ENCODE measurements around the gene VSIG4. TPM values are rescaled to one million over a fixed set of nuclear protein-coding genes. Genes with fewer than 3 reads are reported as not detected.

The VSIG4 gene
- total and polyA plus RNA-seq, 9 donors = 11.8 to 18.9 (median 14.7) TPM

- WGBS (ENCODE audit: insufficient coverage) = no CpG with 5 or more reads among the region's 2 CpGs
- no peaks in the 10 kb centered on the region for H3K4me1 ChIP-seq (ENCODE audit: control insufficient read depth, insufficient read depth, low read length)
- no peak overlapping the region for H3K27ac ChIP-seq (ENCODE audit: low read length)
- no peak overlapping the region for H3K4me3 ChIP-seq (ENCODE audit: low read length)
- H3K9me3 ChIP-seq (replicated peaks; ENCODE audit: control insufficient read depth, low read depth, low read length) = no peaks in the 10 kb centered on the region
- H3K36me3 ChIP-seq (ENCODE audit: control insufficient read depth, insufficient read depth, low read length) = no peaks in the 10 kb centered on the region
- peaks cover 3% of the 10 kb centered on the region for H3K27me3 ChIP-seq (ENCODE audit: control insufficient read depth, insufficient read depth, low read length)
- no peak for DNase-seq
These were observed 10.9 kb downstream of the VSIG4 start for GRCh38 chrX:66028936-66029335.

- Histone ChIP-seq H3K9me3 (replicated peaks; ENCODE audit: control insufficient read depth, low read depth, low read length) (no peaks in the 10 kb centered on the region), H3K36me3 (ENCODE audit: control insufficient read depth, insufficient read depth, low read length) (no peaks in the 10 kb centered on the region), H3K27ac (ENCODE audit: low read length) (no peak overlapping the region), H3K27me3 (ENCODE audit: control insufficient read depth, insufficient read depth, low read length) (peaks cover 5% of the 10 kb centered on the region), H3K4me3 (ENCODE audit: low read length) (no peak overlapping the region), H3K4me1 (ENCODE audit: control insufficient read depth, insufficient read depth, low read length) (no peaks in the 10 kb centered on the region)
- DNase-seq = no peak
- WGBS (ENCODE audit: insufficient coverage) = 67% methylated on average over 1 of the region's 2 CpGs
These were observed 15.3 kb downstream of the VSIG4 start for GRCh38 chrX:66024570-66024969.

- Histone ChIP-seq H3K4me3 (ENCODE audit: low read length) (no peak overlapping the region), H3K27ac (ENCODE audit: low read length) (no peak overlapping the region), H3K27me3 (ENCODE audit: control insufficient read depth, insufficient read depth, low read length) (peaks cover 5% of the 10 kb centered on the region), H3K36me3 (ENCODE audit: control insufficient read depth, insufficient read depth, low read length) (no peaks in the 10 kb centered on the region), H3K9me3 (replicated peaks; ENCODE audit: control insufficient read depth, low read depth, low read length) (no peaks in the 10 kb centered on the region), H3K4me1 (ENCODE audit: control insufficient read depth, insufficient read depth, low read length) (no peaks in the 10 kb centered on the region)
- no peak for DNase-seq
- no CpG with 5 or more reads among the region's 1 CpG for WGBS (ENCODE audit: insufficient coverage)
These were observed 15.8 kb downstream of the VSIG4 start for GRCh38 chrX:66024092-66024467.

DNA sequence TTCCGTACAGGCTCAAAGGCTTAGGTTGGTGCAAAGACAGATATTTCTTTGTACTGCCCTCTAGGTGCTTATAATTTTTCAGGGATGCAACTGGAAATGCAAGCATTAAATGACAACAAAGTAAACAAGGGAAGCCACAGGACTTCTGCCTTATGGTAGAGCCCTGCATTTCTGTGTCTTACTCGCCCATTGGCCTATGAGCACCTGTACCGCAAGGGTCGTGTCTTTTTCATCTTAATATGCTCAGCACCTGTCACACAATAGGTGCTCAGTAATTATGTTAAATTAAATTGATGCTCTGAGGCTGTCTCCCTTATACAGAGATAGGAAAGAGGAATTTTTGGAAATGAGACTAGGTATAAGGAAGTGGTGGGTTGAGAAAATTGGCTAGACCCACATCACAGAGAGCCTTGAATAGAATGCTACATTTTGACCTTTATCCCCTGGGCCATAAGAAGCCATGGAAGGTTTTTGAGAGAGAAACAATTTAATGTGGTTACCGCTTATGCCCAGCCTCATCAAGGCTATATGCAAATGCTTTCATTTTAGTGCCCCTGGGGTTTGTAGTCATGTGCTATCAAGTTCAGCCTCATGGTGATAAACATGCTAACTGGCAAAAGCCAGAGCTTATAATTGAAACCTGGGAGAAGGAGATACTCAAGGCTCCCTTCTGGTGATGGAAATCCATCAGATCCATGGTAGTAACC is 16.3 kb downstream of the VSIG4 start:
- Histone ChIP-seq H3K4me1 (ENCODE audit: control insufficient read depth, insufficient read depth, low read length) (no peaks in the 10 kb centered on the region), H3K9me3 (replicated peaks; ENCODE audit: control insufficient read depth, low read depth, low read length) (no peaks in the 10 kb centered on the region), H3K36me3 (ENCODE audit: control insufficient read depth, insufficient read depth, low read length) (no peaks in the 10 kb centered on the region), H3K4me3 (ENCODE audit: low read length) (no peak overlapping the region), H3K27ac (ENCODE audit: low read length) (no peak overlapping the region), H3K27me3 (ENCODE audit: control insufficient read depth, insufficient read depth, low read length) (peaks cover 2% of the 10 kb centered on the region)
- 40% methylated on average over 1 of the region's 5 CpGs for WGBS (ENCODE audit: insufficient coverage)
- no peak for DNase-seq

GRCh38 chrX:66022632-66023384 is 17.1 kb downstream of the VSIG4 start:
- Histone ChIP-seq H3K36me3 (ENCODE audit: control insufficient read depth, insufficient read depth, low read length) (no peaks in the 10 kb centered on the region), H3K4me3 (ENCODE audit: low read length) (no peak overlapping the region), H3K9me3 (replicated peaks; ENCODE audit: control insufficient read depth, low read depth, low read length) (no peaks in the 10 kb centered on the region), H3K4me1 (ENCODE audit: control insufficient read depth, insufficient read depth, low read length) (no peaks in the 10 kb centered on the region), H3K27ac (ENCODE audit: low read length) (no peak overlapping the region), H3K27me3 (ENCODE audit: control insufficient read depth, insufficient read depth, low read length) (peaks cover 2% of the 10 kb centered on the region)
- no peak for DNase-seq
- 29% methylated on average over 1 of the region's 5 CpGs for WGBS (ENCODE audit: insufficient coverage)

DNA sequence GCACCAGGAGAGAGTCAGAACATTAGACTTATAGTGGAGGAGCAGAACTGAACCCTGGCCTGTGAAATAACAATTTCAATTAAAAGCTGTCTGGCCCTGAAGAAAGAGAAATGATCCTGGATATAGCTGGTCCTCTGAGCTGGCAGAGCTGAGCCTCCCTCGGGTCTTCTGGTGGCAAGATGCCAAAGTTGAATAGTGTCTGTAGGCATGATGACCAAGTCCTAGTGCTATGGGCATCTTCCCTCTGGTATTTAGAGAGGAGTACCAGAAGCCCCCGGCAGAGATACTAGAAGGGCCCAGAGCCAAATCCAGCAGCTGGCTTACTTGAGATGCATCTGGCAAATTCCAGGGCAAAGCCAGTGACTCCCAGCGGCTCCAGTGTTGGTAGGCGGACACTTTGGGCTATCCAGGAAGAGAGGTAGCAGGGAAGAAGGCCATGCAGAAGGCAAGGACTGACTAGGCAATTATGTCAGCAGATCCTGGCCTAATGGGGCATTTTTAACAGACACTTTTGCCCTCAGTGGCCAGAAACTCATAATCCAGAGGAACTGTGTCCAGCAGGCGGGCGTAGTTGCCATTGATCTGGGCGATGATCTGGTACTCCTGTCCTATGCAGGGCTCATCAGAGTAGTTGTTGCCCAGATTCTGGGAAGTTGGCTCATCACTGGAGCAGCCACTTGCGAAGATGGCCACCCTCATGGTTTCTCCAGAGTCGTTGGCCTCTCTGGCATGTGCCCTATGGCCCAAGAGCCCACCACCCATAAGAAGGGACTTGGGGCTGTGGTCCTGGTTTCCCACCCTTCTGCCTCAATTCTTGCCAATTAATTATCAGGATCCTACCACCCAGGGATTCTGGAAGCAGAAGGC is 17.9 kb downstream of the VSIG4 start:
- Histone ChIP-seq H3K4me3 (ENCODE audit: low read length) (no peak overlapping the region), H3K27me3 (ENCODE audit: control insufficient read depth, insufficient read depth, low read length) (peaks cover 2% of the 10 kb centered on the region), H3K36me3 (ENCODE audit: control insufficient read depth, insufficient read depth, low read length) (no peaks in the 10 kb centered on the region), H3K27ac (ENCODE audit: low read length) (no peak overlapping the region), H3K4me1 (ENCODE audit: control insufficient read depth, insufficient read depth, low read length) (no peaks in the 10 kb centered on the region), H3K9me3 (replicated peaks; ENCODE audit: control insufficient read depth, low read depth, low read length) (no peaks in the 10 kb centered on the region)
- 73% methylated on average over 9 of the region's 9 CpGs for WGBS (ENCODE audit: insufficient coverage)
- no peak for DNase-seq

- Histone ChIP-seq H3K9me3 (replicated peaks; ENCODE audit: control insufficient read depth, low read depth, low read length) (no peaks in the 10 kb centered on the region), H3K4me1 (ENCODE audit: control insufficient read depth, insufficient read depth, low read length) (no peaks in the 10 kb centered on the region), H3K36me3 (ENCODE audit: control insufficient read depth, insufficient read depth, low read length) (no peaks in the 10 kb centered on the region), H3K4me3 (ENCODE audit: low read length) (no peak overlapping the region), H3K27ac (ENCODE audit: low read length) (no peak overlapping the region), H3K27me3 (ENCODE audit: control insufficient read depth, insufficient read depth, low read length) (peaks cover 2% of the 10 kb centered on the region)
- WGBS (ENCODE audit: insufficient coverage) = no CpG with 5 or more reads among the region's 1 CpG
- DNase-seq = no peak
These were observed 18.5 kb downstream of the VSIG4 start for GRCh38 chrX:66021401-66021764.

- 58% methylated on average over 5 of the region's 10 CpGs for WGBS (ENCODE audit: insufficient coverage)
- H3K27me3 ChIP-seq (ENCODE audit: control insufficient read depth, insufficient read depth, low read length) = peaks cover 2% of the 10 kb centered on the region
- H3K9me3 ChIP-seq (replicated peaks; ENCODE audit: control insufficient read depth, low read depth, low read length) = no peaks in the 10 kb centered on the region
- H3K27ac ChIP-seq (ENCODE audit: low read length) = no peak overlapping the region
- no peaks in the 10 kb centered on the region for H3K4me1 ChIP-seq (ENCODE audit: control insufficient read depth, insufficient read depth, low read length)
- no peaks in the 10 kb centered on the region for H3K36me3 ChIP-seq (ENCODE audit: control insufficient read depth, insufficient read depth, low read length)
- no peak overlapping the region for H3K4me3 ChIP-seq (ENCODE audit: low read length)
- DNase-seq = peak; percentile 25
These were observed 19.1 kb downstream of the VSIG4 start for GRCh38 chrX:66020631-66021334.

- DNase-seq = no peak
- Histone ChIP-seq H3K4me3 (ENCODE audit: low read length) (no peak overlapping the region), H3K9me3 (replicated peaks; ENCODE audit: control insufficient read depth, low read depth, low read length) (no peaks in the 10 kb centered on the region), H3K36me3 (ENCODE audit: control insufficient read depth, insufficient read depth, low read length) (no peaks in the 10 kb centered on the region), H3K4me1 (ENCODE audit: control insufficient read depth, insufficient read depth, low read length) (no peaks in the 10 kb centered on the region), H3K27me3 (ENCODE audit: control insufficient read depth, insufficient read depth, low read length) (peaks cover 4% of the 10 kb centered on the region), H3K27ac (ENCODE audit: low read length) (no peak overlapping the region)
- no CpG with 5 or more reads among the region's 2 CpGs for WGBS (ENCODE audit: insufficient coverage)
These were observed 19.9 kb downstream of the VSIG4 start for GRCh38 chrX:66019974-66020373.

DNA sequence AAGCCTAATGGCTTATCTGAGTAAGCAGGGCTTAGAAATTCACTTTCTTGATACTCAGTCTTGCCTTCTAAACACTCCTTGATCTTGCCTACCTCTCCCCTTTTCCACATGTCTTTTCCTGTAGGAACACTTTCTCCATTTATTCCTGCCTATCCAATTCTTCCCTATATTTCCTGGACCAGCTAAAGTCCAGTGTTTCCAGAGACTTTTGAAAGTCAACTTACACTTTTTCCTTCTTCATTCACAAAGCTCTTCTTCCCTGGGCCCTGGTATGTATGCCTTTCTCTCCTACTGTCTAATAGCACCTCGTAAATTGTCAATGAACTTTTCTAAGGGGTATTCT is 20.6 kb downstream of the VSIG4 start:
- Histone ChIP-seq H3K4me3 (ENCODE audit: low read length) (no peak overlapping the region), H3K27me3 (ENCODE audit: control insufficient read depth, insufficient read depth, low read length) (peaks cover 4% of the 10 kb centered on the region), H3K27ac (ENCODE audit: low read length) (no peak overlapping the region), H3K4me1 (ENCODE audit: control insufficient read depth, insufficient read depth, low read length) (no peaks in the 10 kb centered on the region), H3K36me3 (ENCODE audit: control insufficient read depth, insufficient read depth, low read length) (no peaks in the 10 kb centered on the region), H3K9me3 (replicated peaks; ENCODE audit: control insufficient read depth, low read depth, low read length) (no peaks in the 10 kb centered on the region)
- no CpG with 5 or more reads among the region's 1 CpG for WGBS (ENCODE audit: insufficient coverage)
- DNase-seq = no peak
